Muscle of leg (tissue), 11 donors: ENCODE results near the gene NXF1. TPM values are rescaled to one million over a fixed set of nuclear protein-coding genes. Genes with fewer than 3 reads are reported as not detected.

Source experiments
- DNase-seq: peaks from one replicate; pipeline ENCODE4 v3.0.0; 2013
- H3K27ac ChIP-seq: one replicate; pipeline ENCODE4 v1.5.1; 2013; ENCODE audit warnings: mild to moderate bottlenecking, low read length, control low read depth
- H3K27me3 ChIP-seq: one replicate; pipeline ENCODE4 v1.6.1; 2013; ENCODE audit warnings: low read length; ENCODE audit not compliant: control insufficient read depth, insufficient read depth
- H3K36me3 ChIP-seq: one replicate; pipeline ENCODE4 v1.6.1; 2013; ENCODE audit warnings: low read length; ENCODE audit not compliant: control insufficient read depth, insufficient read depth
- H3K4me1 ChIP-seq: one replicate; pipeline ENCODE4 v1.6.1; 2013; ENCODE audit warnings: low read length; ENCODE audit not compliant: control insufficient read depth, insufficient read depth
- H3K4me3 ChIP-seq: one replicate; pipeline ENCODE4 v1.5.1; 2013; ENCODE audit warnings: low read length, control low read depth
- H3K9me3 ChIP-seq: replicated peaks from 2 replicates; pipeline ENCODE4 v1.6.1; 2013; ENCODE audit warnings: low read depth, low read length; ENCODE audit not compliant: control insufficient read depth
- WGBS: methylation state at CpG from one replicate; pipeline ENCODE4 v1.1.5; 2013; ENCODE audit warnings: missing lambda C conversion rate; ENCODE audit not compliant: insufficient coverage; 5-methylcytosine and 5-hydroxymethylcytosine counted together
- polyA plus RNA-seq, 8 donors: library from polyadenylated mRNA; unstranded; fragments of 120-200 nt; gene quantifications; one replicate each; pipeline versions ENCODE4 v1.2.1 to v1.2.3, GENCODE V29; 2013; ENCODE audit warnings: inconsistent platforms in 1 of 8, low replicate concordance in 1 of 8; ENCODE audit not compliant: insufficient read length in 8 of 8, insufficient read depth in 1 of 8
- total RNA-seq: library from RNA; stranded (reverse); fragments of 120-200 nt; gene quantifications from one replicate; pipeline ENCODE4 v1.2.4, GENCODE V29; 2013

The NXF1 gene
- total and polyA plus RNA-seq, 9 donors, result 24.3 to 73.1 (median 66.6) TPM

GRCh38 chr11:62788991-62789390, 16.2 kb downstream of the NXF1 start:
- Histone ChIP-seq H3K4me1 (peaks cover 33% of the 10 kb centered on the region), H3K27me3 (no peaks in the 10 kb centered on the region), H3K4me3 (no peak overlapping the region), H3K36me3 (peaks cover 36% of the 10 kb centered on the region), H3K27ac (no peak overlapping the region), H3K9me3 (no peaks in the 10 kb centered on the region)
- DNase-seq, result no peak
- 88% methylated on average over 3 of the region's 5 CpGs for WGBS

GRCh38 chr11:62787005-62787759, 18.1 kb downstream of the NXF1 start, which contains the start of gene TMEM179B:
Gene TMEM179B (plus strand): TSS chr11:62787402. CDS start chr11:62787432, 30 bp downstream.
- Histone ChIP-seq H3K4me1 (peaks cover 28% of the 10 kb centered on the region), H3K9me3 (no peaks in the 10 kb centered on the region), H3K27ac (peak within 1 kb of the TSS; percentile 93), H3K27me3 (no peaks in the 10 kb centered on the region), H3K4me3 (peak within 1 kb of the TSS; percentile 88), H3K36me3 (peaks cover 32% of the 10 kb centered on the region)
- WGBS, result under 1% methylated on average over 88 of the region's 88 CpGs
- DNase-seq, result peak; percentile 99

- WGBS, result under 1% methylated on average over 50 of the region's 51 CpGs
- DNase-seq, result peak; percentile 95
- Histone ChIP-seq H3K9me3 (no peaks in the 10 kb centered on the region), H3K4me1 (peaks cover 27% of the 10 kb centered on the region), H3K36me3 (peaks cover 36% of the 10 kb centered on the region), H3K4me3 (peak overlapping the region; percentile 88), H3K27me3 (no peaks in the 10 kb centered on the region), H3K27ac (peak overlapping the region; percentile 93)
Measured at GRCh38 chr11:62786318-62787004, 18.8 kb downstream of the NXF1 start.

GRCh38 chr11:62782753-62783152, 22.5 kb downstream of the NXF1 start:
- WGBS, result 100% methylated on average over 4 of the region's 7 CpGs
- no peak for DNase-seq
- H3K4me1 ChIP-seq, result peaks cover 6% of the 10 kb centered on the region
- no peaks in the 10 kb centered on the region for H3K9me3 ChIP-seq
- no peak overlapping the region for H3K4me3 ChIP-seq
- no peak overlapping the region for H3K27ac ChIP-seq
- H3K36me3 ChIP-seq, result peaks cover 29% of the 10 kb centered on the region
- H3K27me3 ChIP-seq, result no peaks in the 10 kb centered on the region

- Histone ChIP-seq H3K27me3 (no peaks in the 10 kb centered on the region), H3K36me3 (peaks cover 46% of the 10 kb centered on the region), H3K27ac (no peak overlapping the region), H3K9me3 (no peaks in the 10 kb centered on the region), H3K4me3 (no peak overlapping the region), H3K4me1 (no peaks in the 10 kb centered on the region)
- WGBS, result 81% methylated on average over 3 of the region's 3 CpGs
- no peak for DNase-seq
Measured at GRCh38 chr11:62778441-62778840, 26.8 kb downstream of the NXF1 start.

DNA sequence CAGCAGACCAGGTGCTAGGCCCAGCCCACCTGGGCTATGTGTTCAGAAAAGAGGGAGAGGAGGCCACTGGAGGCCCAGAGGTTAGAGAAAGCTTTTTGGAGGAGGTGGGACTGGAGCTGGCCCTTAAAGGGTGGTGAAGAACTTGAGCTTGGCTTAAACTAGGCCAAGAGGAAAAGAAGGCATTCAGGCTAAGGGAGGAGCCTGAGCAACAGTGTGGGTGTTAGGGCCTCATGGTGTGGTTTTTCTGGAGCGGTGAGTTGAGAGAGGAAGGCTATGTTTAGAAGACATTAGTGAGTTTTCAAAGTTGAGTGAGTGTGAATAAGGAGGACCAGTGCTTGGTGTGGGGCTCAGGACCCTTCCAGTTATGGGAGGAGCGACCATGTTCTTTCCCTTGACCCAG, 27.9 kb downstream of the NXF1 start:
- Histone ChIP-seq H3K27ac (no peak overlapping the region), H3K4me3 (no peak overlapping the region), H3K36me3 (peaks cover 42% of the 10 kb centered on the region), H3K27me3 (no peaks in the 10 kb centered on the region), H3K4me1 (no peaks in the 10 kb centered on the region), H3K9me3 (no peaks in the 10 kb centered on the region)
- DNase-seq, result no peak
- 100% methylated on average over 1 of the region's 2 CpGs for WGBS

DNA sequence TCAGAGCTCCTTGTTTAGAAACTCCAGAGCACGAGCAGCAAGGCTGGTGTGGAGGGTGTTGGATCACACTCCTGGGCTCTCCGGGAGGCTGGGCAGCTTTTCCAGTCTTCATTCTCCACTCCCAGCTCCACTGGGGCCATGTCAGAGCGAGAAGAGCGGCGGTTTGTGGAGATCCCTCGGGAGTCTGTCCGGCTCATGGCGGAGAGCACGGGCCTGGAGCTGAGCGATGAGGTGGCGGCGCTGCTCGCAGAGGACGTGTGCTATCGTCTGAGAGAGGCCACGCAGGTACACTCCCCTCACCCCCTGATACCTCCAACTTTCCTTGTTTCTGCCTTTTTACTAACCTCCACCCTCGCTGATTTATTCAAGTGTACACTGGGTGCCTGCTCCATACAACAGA, 29.6 kb downstream of the NXF1 start:
- no peak for DNase-seq
- Histone ChIP-seq H3K27me3 (no peaks in the 10 kb centered on the region), H3K27ac (no peak overlapping the region), H3K4me3 (no peak overlapping the region), H3K4me1 (peaks cover 8% of the 10 kb centered on the region), H3K36me3 (peaks cover 34% of the 10 kb centered on the region), H3K9me3 (no peaks in the 10 kb centered on the region)
- 90% methylated on average over 16 of the region's 17 CpGs for WGBS

GRCh38 chr11:62774407-62774806, 30.8 kb downstream of the NXF1 start:
- H3K27ac ChIP-seq, result no peak overlapping the region
- H3K4me3 ChIP-seq, result no peak overlapping the region
- H3K9me3 ChIP-seq, result no peaks in the 10 kb centered on the region
- H3K36me3 ChIP-seq, result peaks cover 32% of the 10 kb centered on the region
- DNase-seq, result no peak
- peaks cover 20% of the 10 kb centered on the region for H3K4me1 ChIP-seq
- WGBS, result 92% methylated on average over 5 of the region's 6 CpGs
- no peaks in the 10 kb centered on the region for H3K27me3 ChIP-seq

DNA sequence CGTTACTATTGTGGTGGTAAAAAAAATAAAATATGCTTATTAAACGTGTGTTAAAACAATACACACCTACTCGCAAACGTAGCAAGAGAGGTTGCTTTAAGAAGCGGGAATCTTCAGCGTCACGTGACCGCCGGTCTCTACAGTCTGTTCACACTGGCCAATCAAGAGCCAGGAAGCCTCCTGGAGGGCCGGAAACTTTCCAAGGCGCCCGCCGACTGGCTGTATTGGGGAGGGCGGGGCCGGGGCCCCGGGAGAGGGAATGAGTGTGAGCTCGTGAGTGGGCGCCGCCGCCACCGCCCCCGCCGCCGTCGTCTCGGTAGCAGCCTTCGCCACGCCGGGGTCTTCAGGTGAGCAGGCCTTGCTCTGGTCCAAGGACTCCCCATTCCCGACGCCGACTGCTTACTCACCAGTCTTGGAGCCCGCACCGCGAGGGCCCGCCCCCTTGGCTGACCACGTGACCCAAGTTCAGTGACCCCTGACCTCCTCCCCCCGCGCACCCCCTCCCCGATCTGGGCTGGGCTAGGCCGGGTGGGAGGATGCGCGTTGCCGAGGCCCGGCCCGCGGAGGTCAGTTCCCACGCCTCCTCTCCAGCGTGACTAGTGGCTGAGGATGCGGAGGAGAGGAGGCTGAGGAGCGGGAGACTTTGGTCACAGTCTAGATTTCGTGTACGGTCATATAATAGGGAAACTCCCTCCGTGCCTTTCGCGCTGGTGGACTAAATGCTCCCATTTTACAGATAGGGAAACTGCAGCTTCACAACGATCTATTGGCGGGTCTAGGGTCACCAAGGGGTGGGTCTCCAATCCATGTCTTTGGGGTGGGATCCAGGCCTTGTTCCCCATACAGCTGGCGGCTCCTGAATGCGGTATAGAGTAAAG, 33.9 kb downstream of the NXF1 start, which contains the start of gene TAF6L:
Gene TAF6L, plus strand, starts transcription at position 253 of the 878 bp plus-strand sequence. CDS start 4,388 bp downstream, outside the sequence.
- H3K27me3 ChIP-seq, result no peaks in the 10 kb centered on the region
- H3K4me3 ChIP-seq, result peak within 1 kb of the TSS; percentile 90
- no peaks in the 10 kb centered on the region for H3K9me3 ChIP-seq
- peaks cover 31% of the 10 kb centered on the region for H3K36me3 ChIP-seq
- peak; percentile 99 for DNase-seq
- peak within 1 kb of the TSS; percentile 98 for H3K27ac ChIP-seq
- peaks cover 20% of the 10 kb centered on the region for H3K4me1 ChIP-seq
- under 1% methylated on average over 42 of the region's 60 CpGs for WGBS
